GM18868 (cell line): ENCODE measurements around the gene C10orf95.

Experiments used
- ATAC-seq: cut with Tn5 transposase; IDR thresholded peaks from one replicate; pipeline ENCODE4 v1.9.1; 2021; ENCODE audit warnings: mild to moderate bottlenecking, moderate library complexity; ENCODE audit not compliant: unreplicated experiment

Gene C10orf95

DNA sequence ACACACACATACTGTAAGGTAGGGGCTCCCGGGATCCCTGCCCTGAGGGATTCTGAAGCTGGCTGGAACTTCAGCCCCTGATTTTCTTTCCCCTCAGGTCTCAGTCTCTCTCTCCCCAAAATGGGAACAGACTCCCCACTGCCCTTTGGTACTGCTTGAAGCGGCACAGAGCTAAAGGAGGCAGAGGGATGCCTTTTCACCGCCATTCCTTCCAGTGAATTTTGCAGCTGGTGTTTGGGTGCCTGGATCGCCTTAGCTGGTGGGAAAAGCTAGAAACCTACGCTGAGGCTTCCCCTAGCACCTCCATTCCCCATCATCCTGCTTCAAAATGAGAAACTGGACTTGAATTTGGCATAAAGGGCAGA, 16.2 kb downstream of the C10orf95 start:
- ATAC-seq = no peak

DNA sequence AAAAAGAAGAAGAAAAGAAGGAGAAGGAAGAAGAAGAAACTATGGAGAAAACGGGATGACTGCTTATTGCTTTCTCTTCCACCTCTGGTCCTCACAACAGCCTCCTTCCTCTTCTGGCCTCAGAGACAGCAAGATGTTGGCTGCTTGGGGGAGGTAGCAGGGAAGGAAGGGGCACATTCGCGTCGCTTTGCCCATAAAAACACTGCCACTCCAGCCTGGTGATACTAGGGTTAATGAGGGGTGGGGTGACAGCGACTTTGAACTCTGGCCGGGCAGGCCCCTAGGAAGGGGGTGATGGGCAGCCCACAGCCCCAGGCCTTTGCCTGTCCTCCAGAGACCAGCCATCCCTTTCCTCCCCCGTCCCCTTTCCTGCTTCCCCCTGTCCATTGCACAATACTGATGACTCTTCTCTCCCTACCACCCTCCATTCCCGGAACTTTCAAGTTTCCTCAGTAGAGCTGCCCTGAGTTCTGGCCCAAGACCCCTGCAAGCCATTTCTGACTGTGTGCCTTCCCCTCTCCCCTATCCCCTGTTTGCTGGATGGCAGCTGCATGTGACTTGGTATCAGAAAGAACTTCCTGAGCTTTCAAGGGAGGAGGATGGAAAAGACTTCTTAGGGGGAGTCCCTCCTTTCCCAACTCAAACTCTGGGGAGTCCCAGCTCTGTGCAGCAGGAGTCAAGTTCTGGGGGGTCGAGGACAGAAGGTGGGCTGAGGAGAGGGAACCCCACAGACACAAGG, 16.8 kb downstream of the C10orf95 start:
- ATAC-seq = no peak

DNA sequence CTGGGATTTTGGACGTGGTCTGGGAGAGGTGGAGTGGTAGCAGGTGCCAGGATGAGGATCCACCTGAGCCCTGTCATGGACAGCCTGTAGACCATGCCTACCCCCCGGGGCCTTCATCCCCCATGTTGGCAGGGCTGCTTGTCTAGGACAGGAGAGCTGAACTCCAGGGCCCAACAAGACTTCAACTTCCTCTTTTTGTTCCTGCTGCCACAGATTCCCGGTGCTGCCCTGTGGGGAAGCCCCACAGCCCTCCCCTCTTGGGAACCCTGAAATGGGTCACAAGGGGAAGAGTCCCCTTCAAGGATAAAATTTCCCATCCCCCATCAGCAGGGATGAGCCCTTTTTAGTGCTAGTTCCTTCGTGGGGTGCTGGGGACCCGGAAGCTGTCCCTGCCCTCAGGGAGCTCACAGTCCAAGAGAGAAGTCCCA, 17.7 kb downstream of the C10orf95 start:
- no peak for ATAC-seq

DNA sequence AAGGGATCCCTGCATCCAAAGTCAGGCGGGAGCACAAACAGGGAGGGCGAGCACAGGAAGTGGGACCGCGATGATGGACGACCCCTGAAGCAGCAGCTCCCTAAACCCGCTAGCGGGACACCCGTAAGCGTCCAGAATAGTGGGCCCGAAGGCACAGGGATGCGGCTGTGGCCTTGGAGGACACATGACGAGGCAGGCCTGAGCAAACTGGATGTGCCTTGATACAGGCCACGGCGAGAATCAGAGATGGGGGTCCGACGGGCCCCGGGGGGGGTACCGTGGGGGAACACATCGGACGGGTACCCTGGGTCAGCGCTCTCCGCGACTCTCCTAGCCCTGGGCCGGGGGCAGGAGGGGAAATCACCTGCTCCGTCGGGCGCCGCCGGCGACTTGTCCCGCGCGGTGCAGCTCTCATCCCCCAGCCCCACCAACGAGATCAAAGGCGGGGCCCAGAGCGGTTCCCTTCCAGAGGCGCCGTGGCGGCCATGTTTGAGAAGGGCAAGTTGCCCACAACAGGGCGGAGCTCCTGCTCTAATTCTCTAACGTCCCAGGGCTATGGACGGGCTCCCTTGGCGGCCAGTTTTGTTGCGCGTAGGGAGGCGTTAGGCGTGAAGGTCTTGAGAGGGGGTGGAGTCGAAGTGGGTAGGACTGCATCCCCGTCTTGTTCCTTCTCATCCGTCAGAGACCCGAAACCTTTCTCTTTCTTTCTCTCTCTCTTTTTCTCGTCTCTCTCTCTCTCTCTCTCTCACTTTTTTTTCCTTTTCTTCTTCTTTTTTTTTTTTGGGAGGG, 19.0 kb downstream of the C10orf95 start, which contains the start of gene CUEDC2:
TSS of gene CUEDC2 (minus strand) at position 413 of the 789 bp plus-strand sequence. CDS start 7,386 bp downstream, outside the sequence.
- ATAC-seq = peak; percentile 89

DNA sequence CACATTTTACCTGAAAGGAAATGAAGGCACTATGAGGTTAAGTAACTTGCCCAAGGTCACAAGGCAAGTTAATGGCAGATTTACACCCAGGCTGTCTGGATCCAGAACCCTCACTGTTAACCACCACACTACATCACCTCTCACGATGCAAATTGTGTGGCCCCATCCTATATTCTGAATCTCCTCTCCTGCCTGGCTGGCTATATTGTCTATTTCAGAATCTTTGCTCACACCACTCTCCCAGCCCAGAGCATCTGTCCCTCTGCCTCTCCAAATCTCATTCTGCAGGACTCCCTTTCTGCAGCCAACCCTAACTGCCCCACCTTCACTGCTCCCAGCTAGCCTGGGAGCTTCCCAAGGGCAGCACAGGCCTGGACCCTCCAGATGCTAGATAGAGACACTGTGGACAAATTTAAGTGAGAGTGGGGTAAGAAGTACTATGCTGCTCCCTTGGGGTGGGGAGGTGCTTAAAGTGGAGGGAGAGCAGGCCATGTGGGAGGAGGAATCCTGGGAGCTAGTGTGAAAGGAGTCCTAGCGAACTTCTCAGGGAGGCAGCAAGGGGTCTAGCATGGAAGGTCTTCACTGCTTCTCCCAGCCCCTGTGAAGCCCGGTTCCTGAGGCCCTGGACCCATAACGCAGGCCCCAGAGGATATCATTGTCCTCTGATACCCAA, 19.8 kb downstream of the C10orf95 start:
- ATAC-seq = no peak

DNA sequence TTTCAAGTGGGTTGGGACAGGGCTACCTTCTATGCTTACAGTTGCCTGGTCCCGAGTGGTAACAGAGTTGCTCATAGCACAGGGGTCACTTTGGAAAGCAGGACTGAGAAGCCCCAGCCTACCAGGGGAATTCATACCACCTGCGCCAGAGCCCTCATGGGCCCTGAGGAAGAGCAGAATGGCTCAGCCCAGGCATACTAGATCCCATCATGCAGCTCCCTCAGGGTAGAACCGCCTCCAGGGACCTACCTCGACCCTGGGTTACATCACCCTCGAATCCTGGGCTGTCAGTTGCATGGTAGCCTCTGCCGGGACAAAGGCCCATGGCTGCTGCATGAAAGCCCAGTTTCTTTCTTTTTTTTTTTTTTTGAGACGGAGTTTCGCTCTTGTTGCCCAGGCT, 21.9 kb downstream of the C10orf95 start:
- ATAC-seq = no peak

DNA sequence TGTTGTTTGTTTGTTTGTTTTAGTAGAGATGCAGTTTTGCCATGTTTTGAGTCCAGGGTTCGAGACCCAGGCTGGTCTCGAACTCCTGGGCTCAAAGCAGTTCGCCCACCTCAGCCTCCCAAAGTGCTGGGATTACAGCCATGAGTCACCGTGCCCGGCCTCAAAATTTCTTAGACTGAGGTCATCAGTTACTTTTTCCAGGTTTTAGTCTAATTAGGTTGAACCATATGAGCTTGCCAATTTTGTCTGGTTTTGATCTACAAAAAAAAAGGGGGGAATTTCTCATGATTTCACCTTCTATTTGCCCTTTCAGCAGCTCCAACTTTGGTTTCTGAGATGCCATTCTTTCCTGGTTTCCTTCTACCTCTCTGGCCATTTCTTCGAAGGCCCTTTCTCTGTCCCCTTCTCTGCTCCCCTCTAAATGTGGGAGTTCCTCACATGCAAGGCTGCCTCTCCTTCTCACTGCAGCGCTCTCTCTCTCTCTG, 24.5 kb downstream of the C10orf95 start:
- ATAC-seq = no peak

DNA sequence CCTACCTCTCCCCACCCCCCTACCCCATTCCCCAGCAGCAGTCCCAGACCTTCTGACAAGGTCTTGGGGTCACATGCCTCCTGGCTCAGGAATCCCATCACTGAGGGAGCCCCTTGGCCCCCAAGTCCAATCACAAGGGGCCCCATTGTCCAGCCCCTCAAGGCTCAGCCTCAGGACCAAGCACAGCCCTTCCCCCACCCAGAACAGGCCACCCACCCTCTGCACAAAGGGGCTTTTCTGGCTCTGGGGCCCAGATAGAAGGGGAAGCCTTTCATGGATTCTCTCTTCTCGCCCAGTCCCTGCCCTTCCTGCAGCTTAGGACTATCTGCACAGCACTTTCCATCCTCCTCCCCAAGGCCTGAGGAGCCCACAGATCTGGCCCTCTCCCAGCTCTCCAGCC, 25.9 kb downstream of the C10orf95 start:
- no peak for ATAC-seq

DNA sequence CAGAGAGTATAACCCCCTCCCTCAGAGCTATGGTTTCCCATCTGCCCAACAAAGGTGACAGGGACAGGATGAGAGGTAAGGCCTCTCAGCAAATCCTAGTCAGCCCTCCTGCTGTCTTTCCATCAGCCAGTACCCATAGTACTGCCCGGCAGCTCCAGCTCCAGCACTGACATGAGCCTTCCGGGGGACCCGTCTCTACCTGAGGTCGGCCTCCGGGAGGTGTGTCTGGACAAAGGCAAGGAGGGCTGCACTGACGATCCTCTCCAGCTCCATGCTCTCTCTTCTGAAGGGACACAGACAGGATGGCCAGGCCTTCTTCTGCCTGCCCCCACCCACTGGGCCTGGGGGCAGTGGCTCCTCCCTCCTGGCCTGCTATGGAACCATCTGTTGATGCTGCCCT, 26.4 kb downstream of the C10orf95 start:
- no peak for ATAC-seq

DNA sequence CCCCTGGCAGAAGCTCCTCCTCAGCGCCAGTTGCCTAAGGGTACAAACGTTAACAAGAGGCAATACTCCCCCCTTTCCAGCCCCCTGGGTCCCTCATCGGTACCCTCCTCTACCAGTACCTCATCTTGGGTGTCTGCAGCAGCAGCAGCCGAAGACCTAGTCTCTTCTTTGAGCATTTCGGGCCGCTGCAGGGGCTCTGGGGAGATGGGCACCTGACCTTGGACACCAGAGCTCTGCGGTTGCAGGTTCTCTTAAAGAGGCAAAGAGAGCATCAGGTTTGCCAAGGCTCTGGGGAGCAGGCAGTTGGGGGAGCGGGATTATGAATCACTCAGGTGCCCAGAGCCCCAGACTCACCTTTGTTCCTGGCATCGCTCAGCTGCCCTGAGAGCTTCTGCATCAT, 27.2 kb downstream of the C10orf95 start:
- no peak for ATAC-seq

DNA sequence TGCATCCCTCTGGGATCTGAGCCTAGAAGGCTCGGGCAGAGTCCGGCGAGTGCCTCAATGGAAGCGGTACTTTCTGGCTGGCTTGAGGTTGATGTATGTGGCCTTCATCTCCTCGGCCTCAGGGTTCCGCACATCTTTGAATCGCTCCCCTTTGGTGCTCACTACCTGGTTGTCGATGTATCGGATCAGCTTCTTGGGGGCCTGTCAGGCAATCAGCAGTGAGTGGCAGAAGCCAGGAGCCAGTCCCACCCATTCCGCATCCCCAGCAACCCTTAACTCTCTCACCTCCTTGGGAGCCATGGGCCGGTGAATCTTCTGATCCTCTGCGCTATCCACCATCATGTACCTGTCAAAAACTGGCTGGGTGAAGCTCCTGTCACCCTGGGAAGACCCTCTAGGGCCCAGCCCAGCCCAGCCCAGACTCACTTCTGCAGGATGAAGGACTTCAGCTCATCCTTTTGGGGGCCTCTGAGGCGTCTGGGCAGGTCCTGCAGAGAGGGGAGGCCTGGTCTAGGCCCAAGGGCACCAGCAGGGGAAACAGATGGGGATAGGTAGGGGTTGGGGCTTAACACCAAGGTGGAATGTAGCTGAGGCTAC, 27.9 kb downstream of the C10orf95 start:
- no peak for ATAC-seq

DNA sequence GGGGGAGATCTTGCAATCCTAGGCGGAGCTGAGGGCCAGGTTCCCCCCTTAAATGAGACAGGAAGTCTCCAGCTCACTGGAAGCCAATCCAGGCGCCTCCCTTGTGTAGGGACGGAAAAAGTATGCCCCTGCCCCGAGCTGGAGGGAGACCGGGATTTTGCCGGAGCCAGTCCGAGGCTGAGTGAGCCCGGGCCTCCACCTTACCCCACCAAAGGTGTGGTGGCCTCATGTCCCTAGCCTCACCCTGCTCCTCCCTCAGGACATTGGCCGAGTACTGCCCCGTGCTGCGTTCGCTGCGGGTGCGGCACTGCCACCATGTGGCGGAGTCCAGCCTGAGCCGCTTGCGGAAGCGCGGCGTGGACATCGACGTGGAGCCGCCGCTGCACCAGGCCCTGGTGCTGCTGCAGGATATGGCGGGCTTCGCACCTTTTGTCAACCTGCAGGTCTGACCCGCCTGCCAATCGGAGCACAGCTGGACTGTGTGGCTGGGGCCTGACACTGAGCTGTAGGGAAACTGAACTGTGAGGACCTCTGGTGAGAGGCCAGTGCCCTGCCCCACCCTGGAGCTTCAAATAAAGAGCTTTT, 28.7 kb downstream of the C10orf95 start:
- no peak for ATAC-seq

DNA sequence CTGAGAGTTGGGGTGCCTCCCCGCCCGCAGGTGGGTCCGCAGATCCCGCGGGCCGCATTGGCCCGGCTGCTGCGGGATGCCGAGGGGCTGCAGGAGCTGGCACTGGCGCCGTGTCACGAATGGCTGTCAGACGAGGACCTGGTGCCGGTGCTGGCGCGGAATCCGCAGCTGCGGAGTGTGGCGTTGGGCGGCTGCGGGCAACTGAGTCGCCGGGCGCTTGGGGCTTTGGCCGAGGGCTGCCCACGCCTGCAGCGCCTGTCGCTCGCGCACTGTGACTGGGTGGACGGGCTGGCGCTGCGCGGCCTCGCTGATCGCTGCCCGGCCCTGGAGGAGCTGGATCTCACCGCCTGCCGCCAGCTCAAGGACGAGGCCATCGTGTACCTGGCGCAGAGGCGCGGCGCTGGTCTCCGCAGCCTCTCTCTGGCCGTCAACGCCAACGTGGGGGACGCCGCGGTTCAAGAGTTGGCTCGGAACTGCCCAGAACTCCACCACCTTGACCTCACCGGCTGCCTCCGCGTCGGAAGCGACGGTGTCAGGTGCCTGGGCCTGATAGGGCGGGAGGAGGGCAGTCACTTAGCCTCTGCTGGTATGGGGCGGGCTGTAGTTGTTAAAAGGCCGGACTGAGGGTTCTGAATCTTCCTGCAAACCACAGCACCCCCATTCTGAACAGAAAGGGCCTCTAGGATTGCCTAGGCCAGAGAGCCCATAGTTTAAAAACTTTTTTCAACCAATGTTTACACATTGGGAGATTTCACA, 29.4 kb downstream of the C10orf95 start:
- ATAC-seq = no peak

DNA sequence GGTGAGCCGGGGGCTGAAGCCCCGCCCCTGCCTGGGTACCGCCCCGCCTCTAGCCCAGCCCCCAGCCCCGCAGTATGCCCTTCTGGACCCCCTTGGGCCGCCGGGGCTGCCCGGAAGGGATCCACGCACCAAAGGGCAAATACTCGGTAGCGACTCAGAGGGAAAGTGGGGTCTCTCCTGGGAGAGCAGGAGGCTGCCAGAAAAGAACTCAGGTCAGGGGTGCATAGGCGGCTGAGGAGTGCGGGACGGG, 29.9 kb downstream of the C10orf95 start:
- ATAC-seq = no peak

DNA sequence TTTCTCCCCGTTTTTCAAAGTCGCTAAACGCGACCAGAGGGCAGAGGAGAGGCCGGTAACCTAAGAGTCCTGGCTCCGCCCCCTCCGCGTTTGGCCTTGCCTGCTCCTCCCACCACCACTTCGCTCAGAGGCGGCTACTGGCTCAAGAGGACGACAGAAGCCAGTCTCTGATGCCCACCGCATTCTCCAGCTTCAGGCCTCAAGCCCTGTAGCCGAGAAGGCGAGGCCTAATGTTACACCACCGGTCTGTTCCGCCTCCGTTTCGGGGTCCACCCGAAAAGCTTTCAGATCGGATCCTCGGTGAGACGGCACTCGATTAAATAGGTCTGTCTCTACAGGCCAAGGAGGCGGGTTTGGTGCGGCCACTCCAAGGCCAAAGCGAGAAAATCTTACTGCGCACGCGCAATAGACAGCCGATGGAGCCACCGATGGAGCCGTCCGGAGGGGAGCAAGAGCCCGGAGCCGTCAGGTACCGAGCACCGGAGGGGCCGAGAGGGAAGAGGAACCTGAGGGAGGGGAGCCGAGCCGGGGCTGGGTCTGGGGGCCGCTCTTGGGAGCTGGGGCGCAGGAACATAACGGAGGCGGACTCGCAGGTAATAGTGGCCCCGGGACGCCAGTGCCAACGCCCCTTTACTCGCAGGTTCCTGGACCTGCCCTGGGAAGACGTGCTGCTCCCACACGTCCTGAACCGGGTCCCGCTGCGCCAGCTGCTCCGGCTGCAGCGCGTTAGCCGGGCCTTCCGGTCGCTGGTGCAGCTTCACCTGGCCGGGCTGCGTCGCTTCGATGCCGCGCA, 30.4 kb downstream of the C10orf95 start, which contains the start of gene FBXL15:
TSS of gene FBXL15 (plus strand) at position 123 of the 793 bp plus-strand sequence. CDS start at position 417, 294 bp downstream.
- ATAC-seq = peak; percentile 70

DNA sequence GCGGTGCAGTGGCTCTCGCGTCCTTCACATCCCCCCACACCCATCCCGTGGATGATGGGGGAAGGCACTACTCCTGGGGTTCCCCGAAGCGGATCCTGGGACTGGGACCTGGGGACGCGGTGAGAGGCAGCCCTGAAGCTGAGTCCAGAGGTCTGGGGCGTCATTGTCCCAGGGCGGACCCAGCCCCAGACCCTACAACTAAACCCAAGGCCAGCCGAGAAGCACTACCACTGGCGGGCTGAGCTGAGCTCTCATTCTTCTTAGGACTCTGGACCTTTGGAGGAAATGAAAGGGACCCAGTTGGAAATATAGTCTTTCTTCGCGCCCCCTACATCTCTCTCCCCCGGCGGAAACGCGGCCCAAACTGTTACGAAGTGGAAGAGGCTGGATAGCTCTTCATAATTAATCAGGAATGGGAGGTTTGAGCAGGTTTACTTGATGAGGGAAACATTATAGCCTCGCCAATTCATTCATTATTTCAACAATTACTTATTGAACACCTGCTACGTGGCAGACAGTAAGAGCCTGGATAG, 31.1 kb downstream of the C10orf95 start:
- no peak for ATAC-seq

DNA sequence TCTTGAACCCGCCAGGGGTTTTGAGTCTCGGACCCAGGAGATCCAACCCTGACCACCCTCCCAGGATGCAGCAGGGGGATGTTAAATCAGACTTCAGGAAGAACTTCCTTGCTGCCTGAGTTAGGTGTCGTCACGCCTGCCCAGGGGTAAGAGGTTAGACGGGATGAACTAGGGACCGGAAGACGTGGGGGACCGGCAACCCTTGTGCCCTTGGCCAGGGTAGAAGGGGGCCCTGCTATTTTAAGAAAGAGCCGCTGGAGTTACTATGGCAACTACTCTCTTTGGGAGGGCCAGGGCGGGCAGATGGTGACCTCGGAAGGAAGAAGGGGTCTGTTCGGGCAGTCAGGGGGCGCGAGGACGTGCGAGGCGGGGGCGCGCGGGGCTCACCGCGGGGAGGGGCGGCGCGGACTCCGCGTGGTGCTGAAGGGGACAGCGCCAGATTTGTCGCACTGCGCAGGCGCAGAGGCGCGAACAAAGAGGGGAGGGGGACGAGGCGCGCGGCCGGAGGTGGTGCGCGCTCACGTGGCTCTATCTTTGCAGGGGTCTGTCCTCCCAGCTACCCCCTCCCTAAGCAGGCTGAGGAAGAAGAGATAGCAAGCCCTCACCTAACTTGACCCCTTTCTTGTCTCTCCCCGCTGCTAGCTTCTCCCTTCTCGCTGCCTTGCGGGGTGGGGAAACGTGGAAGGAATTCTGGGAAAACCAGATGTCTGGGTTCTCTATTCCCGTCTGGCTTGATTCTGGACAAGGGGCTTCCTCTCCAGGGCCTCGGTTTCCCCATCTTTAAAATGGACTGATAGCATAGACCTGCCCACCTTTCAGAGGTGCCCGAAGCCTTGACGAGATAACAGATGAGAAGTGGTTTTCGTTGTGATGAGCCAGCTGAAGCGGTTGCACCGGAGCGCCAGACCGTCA, 31.8 kb downstream of the C10orf95 start:
- ATAC-seq = no peak

DNA sequence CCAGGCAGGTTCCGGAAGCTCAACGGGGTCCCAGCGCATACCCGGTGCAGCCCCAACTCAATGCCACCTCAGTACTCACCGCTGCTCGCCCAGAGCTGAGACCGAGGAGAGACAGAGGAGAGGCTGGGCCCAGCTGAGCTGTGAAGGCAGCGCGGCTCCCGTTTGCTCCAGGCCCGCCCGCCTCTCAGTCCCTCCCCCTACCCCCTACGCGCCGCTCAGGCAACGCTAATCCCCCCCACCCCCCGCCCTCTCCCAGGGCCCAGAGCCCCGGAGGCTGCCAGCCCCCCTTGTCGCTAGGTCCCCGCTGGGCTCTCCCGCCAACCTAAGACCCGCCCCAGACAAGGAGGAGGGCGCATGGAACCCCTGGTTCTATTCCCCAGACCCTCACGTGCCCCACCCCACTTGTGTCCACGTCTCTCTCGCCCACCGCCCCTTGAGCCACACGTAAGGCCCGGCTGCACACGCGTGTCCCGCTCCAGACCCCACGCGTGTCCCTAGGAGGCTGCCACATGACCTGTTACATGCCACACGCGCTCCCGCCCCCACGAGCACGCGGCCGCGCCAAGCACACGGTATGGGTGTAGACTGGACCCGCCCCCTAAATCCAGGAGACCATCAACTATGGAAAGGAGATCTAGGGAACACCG, 32.6 kb downstream of the C10orf95 start, which contains the start of gene PSD:
TSS of gene PSD (minus strand) at position 164 of the 647 bp plus-strand sequence. CDS start 1,747 bp downstream, outside the sequence.
- no peak for ATAC-seq
